ENCODE data around the gene HDAC4.

DNA sequence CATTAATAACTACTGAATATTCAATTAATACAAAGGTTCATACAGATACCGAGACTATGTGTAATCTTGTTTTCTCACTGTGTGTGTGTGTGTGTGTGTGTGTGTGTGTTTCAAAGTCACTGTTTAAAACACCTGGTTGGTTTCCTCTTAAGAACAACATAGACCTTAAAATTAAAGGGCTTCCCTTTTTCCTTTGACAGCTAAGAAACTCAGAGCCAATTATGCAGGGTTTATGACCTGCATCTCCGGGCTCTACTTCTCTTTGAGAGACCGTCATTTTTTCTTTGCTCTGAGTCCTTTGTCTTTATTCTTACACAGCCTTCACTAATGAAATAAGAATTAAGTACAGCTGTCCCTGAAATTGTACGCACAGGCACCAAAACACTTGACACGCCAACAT lies 145.6 kb downstream of the HDAC4 start:
- TF ChIP-seq CTCF (IDR thresholded peaks at IDR 0.05) (no peak), POLR2AphosphoS5 (IDR thresholded peaks at IDR 0.05) (no peak), POLR2A (IDR thresholded peaks at IDR 0.05) (no peak), EP300 (IDR thresholded peaks at IDR 0.05) (no peak)
